ENCODE data around the gene CDKN1C.

Gene CDKN1C

DNA sequence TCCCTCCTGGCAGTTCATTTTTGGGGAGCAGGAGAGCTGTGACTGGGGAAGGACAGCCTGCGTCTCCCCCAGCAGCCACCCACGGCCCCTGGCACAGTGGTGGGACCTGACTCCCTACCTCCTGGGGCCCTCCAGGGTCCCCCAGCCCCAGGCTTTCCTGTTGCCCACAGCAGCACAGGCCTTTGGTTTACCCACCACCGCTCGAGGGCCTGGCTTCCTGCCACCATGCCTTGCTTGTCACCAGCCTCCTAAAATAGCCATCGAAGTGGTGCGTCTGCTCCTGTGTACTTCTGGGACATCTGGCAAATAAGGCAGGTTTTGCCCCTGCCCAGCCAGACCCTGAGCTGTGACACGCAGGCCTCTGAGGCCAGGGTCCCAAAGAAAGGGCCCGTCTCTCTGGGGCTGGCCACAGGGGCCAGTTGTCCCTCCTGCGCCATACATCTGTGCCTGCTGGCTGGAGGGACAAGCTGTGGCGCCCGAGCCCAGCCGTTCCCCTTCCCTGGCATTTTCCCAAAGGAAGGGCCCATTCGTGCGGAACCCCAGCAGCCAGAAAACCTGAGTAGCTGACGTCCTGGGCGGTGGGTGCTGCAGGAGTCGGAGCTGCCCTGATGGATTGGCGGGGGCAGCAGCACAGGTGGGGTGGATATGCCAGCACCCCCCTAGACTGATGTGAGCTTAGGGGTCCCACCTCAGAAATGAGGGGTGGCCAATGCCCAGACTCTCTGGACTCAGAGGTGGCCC, 29.1 kb upstream of the CDKN1C start:
- Histone ChIP-seq H3K79me2 (ENCODE audit: insufficient read depth, low read length) (no peaks in the 10 kb centered on the region), H3K4me3 (ENCODE audit: insufficient read depth, low read length, poor library complexity, severe bottlenecking) (no peak overlapping the region), H3K27me3 (ENCODE audit: low read length) (no peaks in the 10 kb centered on the region), H3K27ac (ENCODE audit: low read depth, low read length) (peak overlapping the region; percentile 25; the same call in 1 of the 2 replicates), H3K36me3 (ENCODE audit: low read length) (no peaks in the 10 kb centered on the region), H4K20me1 (ENCODE audit: low read depth, low read length) (no peaks in the 10 kb centered on the region), H3K9me3 (ENCODE audit: insufficient read depth, low read length) (no peaks in the 10 kb centered on the region), H3K4me2 (ENCODE audit: low read depth, low read length, poor library complexity, severe bottlenecking) (peak overlapping the region; percentile 11), H3K9me2 (replicated peaks; ENCODE audit: insufficient read depth, low read length) (no peaks in the 10 kb centered on the region), H2AFZ (ENCODE audit: low read depth, low read length, severe bottlenecking) (no peak overlapping the region), H3F3A (ENCODE audit: insufficient read depth) (0 out of 2 replicates have a peak, but pooled peaks cover 3% of the 10 kb centered on the region), H3K9ac (ENCODE audit: low read length) (no peak overlapping the region)
- TF ChIP-seq, protein P1, sequence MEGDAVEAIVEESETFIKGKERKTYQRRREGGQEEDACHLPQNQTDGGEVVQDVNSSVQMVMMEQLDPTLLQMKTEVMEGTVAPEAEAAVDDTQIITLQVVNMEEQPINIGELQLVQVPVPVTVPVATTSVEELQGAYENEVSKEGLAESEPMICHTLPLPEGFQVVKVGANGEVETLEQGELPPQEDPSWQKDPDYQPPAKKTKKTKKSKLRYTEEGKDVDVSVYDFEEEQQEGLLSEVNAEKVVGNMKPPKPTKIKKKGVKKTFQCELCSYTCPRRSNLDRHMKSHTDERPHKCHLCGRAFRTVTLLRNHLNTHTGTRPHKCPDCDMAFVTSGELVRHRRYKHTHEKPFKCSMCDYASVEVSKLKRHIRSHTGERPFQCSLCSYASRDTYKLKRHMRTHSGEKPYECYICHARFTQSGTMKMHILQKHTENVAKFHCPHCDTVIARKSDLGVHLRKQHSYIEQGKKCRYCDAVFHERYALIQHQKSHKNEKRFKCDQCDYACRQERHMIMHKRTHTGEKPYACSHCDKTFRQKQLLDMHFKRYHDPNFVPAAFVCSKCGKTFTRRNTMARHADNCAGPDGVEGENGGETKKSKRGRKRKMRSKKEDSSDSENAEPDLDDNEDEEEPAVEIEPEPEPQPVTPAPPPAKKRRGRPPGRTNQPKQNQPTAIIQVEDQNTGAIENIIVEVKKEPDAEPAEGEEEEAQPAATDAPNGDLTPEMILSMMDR (IDR thresholded peaks at IDR 0.05; ENCODE audit: insufficient read depth, low read length, poor library complexity, severe bottlenecking), result no peak
- TF ChIP-seq EZH2phosphoT487 (conservative IDR thresholded peaks at IDR 0.05; ENCODE audit: low read length), result no peak

GRCh38 chr11:2913776-2914175, 28.2 kb upstream of the CDKN1C start:
- Histone ChIP-seq H2AFZ (ENCODE audit: low read depth, low read length, severe bottlenecking) (no peak overlapping the region), H3K4me2 (ENCODE audit: low read depth, low read length, poor library complexity, severe bottlenecking) (peak overlapping the region; percentile 11), H3K36me3 (ENCODE audit: low read length) (no peaks in the 10 kb centered on the region), H4K20me1 (ENCODE audit: low read depth, low read length) (no peaks in the 10 kb centered on the region), H3K27ac (ENCODE audit: low read depth, low read length) (peak overlapping the region; percentile 25; the same call in 1 of the 2 replicates), H3K9me2 (replicated peaks; ENCODE audit: insufficient read depth, low read length) (no peaks in the 10 kb centered on the region), H3F3A (ENCODE audit: insufficient read depth) (0 out of 2 replicates have a peak, but pooled peaks cover 3% of the 10 kb centered on the region), H3K9me3 (ENCODE audit: insufficient read depth, low read length) (no peaks in the 10 kb centered on the region), H3K27me3 (ENCODE audit: low read length) (no peaks in the 10 kb centered on the region), H3K9ac (ENCODE audit: low read length) (no peak overlapping the region), H3K79me2 (ENCODE audit: insufficient read depth, low read length) (no peaks in the 10 kb centered on the region), H3K4me3 (ENCODE audit: insufficient read depth, low read length, poor library complexity, severe bottlenecking) (no peak overlapping the region)
- TF ChIP-seq, protein P1 (IDR thresholded peaks at IDR 0.05; ENCODE audit: insufficient read depth, low read length, poor library complexity, severe bottlenecking), result no peak
- no peak for TF ChIP-seq EZH2phosphoT487 (conservative IDR thresholded peaks at IDR 0.05; ENCODE audit: low read length)

DNA sequence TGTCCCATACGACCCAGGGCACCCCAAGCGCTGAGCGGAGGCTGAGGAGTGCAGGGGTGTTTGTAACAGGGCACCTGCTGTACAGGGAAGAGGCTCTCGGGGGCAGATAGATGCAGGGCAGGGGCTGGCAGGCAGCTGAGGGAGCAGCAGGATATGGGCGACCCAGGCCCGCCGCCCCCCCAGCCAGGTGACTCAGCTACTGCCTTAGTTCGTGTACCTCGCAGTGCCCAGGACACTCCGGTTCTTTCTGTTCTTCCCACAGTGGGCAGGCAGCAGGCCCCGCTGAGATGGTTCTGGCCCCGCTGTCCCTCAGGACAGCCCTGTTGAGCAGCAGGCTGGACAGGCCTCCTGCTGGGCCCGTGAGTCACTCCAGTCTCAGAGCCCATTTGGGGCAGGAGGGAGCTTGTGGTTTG, 27.4 kb upstream of the CDKN1C start:
- TF ChIP-seq, protein P1 (IDR thresholded peaks at IDR 0.05; ENCODE audit: insufficient read depth, low read length, poor library complexity, severe bottlenecking), result no peak
- TF ChIP-seq EZH2phosphoT487 (conservative IDR thresholded peaks at IDR 0.05; ENCODE audit: low read length), result no peak
- H3F3A ChIP-seq (ENCODE audit: insufficient read depth), result 0 out of 2 replicates have a peak, but pooled peaks cover 3% of the 10 kb centered on the region
- H3K79me2 ChIP-seq (ENCODE audit: insufficient read depth, low read length), result no peaks in the 10 kb centered on the region
- no peak overlapping the region for H2AFZ ChIP-seq (ENCODE audit: low read depth, low read length, severe bottlenecking)
- no peak overlapping the region for H3K9ac ChIP-seq (ENCODE audit: low read length)
- H3K36me3 ChIP-seq (ENCODE audit: low read length), result no peaks in the 10 kb centered on the region
- H3K9me3 ChIP-seq (ENCODE audit: insufficient read depth, low read length), result no peaks in the 10 kb centered on the region
- H3K27me3 ChIP-seq (ENCODE audit: low read length), result no peaks in the 10 kb centered on the region
- H3K4me3 ChIP-seq (ENCODE audit: insufficient read depth, low read length, poor library complexity, severe bottlenecking), result no peak overlapping the region
- no peaks in the 10 kb centered on the region for H3K9me2 ChIP-seq (replicated peaks; ENCODE audit: insufficient read depth, low read length)
- no peaks in the 10 kb centered on the region for H4K20me1 ChIP-seq (ENCODE audit: low read depth, low read length)
- peak overlapping the region; percentile 11 for H3K4me2 ChIP-seq (ENCODE audit: low read depth, low read length, poor library complexity, severe bottlenecking)
- no peak overlapping the region for H3K27ac ChIP-seq (ENCODE audit: low read depth, low read length)
